HG03039 (cell line): ENCODE measurements around the gene ETV3L.
"Not testable (repeated sequence)": the region's sequence is repeated elsewhere in the genome, so short reads cannot be mapped to it uniquely, and the experiment has no call there.

Source experiments
- ATAC-seq: cut with Tn5 transposase; IDR thresholded peaks from one replicate; pipeline ENCODE4 v1.9.1; 2021; ENCODE audit warnings: mild to moderate bottlenecking, moderate library complexity; ENCODE audit not compliant: unreplicated experiment

ETV3L gene

DNA sequence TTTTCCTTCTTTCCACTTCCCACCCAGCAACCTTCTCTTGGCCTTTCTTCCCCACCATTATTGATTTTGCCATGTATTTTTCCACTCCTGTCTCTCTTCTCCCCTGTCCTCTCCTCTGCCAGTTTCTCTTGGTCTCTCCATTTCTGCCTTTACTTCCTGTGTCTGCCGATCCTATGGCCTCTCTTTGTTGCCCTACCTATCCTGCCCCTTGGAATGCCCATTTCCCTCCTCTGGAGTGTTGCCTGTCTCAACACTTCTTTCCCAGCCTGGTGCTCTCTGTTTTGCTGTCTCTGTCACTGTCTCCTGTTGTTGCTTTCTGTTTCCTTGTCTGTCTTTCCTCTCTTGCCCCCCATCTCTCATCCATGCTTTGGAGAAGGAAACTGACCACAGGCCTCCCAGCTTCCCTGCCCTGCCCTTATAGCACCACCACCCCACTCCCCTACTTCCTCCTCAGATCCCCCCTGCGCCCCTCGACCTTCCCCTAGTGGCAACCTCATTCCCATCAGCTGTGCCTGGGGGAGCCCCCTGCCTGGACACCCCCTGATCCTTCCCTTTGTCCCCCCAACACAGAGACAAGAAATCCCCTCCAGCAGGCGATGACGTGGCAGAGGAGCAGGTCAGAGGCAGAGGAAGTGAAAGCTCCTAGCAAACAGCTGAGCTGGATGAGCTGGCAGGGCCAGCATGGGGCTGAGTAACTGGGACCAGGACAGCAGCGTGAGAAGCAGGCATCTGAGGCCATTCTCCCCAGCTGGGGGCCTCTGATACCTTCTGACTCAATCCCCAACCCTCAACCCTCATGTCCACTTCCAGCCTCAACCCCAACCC lies 6.6 kb upstream of the ETV3L start:
- peak; percentile 72 for ATAC-seq

DNA sequence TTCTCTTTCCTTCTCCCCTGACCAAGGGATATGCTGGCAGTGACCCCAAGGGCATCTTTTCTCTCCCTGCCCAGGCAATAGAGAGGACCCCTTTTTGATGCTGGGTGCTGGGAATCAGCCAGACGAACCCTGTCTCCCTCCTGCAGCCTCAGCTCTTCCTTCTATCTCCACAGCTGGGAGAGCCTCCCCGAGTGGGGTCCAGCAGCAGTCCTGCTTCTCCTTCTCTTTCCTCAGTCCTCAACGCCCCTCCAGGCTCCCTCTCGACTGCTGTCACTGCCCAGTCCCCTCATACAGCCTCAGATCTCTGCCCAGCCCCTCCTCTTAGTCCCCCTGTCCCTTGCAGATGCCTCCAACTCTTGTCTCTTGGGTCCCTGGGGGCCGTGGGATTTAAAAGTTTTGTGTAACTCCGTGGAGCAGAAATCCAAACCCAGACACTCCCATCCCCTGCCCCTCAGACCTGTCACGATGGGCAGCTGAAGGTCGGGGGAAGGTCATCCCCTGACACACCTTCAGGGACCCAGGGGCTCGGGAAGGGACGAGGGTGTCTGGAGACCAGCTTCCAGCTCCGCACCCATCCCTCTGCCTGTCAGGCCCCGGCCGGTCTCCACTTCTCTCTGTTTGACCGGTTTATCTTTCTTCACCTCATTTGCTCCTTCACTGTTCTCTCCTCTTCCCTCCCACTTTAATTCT lies 5.8 kb upstream of the ETV3L start:
- no peak for ATAC-seq

DNA sequence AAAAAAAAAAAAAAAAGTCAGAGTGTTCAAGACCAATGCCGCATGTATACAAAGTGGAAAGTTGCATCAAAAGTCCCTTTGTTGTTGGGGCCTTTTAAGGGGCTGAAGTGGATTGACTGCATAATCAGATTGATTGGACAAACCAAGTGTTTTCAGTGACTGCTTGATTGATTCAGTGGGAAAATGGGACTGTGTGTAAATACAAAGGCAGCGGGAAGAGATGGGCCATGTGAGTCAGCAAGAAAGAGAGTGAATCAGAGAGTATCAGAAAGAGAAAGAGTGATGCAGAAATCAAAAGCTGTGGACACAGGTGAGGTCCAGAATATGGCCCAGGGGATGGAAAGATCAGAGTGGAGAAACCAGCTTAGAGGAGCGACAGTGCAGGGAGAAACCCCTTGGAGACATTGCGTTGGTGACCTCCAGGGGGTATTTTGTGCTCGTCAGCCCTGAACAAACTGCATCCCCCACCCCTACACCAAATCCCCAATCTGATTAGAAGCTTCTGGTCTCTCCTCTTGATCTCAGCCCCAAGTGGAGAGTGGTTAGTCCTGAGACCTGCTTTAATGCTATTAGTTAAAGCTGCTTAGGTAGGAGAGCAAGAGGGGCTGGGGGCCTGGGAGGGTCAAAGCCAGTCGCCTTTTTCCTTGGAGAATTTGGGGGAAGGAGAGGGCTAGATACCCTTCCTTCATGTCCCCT lies 5.1 kb upstream of the ETV3L start:
- no peak for ATAC-seq

DNA sequence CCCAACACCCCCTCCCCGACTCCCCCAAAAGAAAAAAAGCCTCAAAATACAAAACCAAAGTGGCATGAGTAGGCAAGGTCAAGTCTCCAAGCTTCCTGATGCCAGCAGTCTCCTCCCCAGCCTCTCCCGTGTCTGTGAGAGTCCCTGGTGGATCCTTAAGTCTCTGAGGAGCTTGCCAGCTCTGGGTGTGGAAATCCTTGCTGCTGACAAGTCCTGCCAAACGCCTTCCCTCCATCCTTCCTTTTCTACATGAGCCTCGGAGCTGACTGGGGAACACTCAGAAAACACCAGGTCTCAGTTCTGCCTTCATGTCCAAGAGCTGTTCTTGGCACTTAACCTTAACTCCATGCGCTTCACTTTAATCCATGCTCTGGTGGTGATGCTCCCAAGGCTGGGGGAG lies 3.7 kb upstream of the ETV3L start:
- ATAC-seq = no peak

DNA sequence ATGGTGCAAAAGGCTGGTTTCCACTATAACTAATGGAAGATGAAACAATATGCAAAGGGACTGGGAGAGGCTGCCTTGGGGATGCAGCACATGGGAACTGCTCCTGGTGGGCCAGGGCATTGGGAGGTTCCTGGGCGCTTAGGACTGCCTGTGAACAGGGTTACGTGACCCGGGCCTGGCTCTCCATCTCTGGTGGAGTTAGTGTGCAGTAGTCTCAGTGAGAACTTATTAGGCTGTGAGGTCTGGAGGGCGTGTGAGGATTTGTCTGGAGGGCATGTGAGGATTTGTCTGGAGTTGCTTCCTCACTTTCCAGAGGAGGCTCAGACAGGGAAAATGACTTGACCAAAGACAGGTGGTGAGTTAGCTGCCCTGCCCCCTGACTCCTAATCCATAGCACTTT lies 1.5 kb upstream of the ETV3L start:
- no peak for ATAC-seq

DNA sequence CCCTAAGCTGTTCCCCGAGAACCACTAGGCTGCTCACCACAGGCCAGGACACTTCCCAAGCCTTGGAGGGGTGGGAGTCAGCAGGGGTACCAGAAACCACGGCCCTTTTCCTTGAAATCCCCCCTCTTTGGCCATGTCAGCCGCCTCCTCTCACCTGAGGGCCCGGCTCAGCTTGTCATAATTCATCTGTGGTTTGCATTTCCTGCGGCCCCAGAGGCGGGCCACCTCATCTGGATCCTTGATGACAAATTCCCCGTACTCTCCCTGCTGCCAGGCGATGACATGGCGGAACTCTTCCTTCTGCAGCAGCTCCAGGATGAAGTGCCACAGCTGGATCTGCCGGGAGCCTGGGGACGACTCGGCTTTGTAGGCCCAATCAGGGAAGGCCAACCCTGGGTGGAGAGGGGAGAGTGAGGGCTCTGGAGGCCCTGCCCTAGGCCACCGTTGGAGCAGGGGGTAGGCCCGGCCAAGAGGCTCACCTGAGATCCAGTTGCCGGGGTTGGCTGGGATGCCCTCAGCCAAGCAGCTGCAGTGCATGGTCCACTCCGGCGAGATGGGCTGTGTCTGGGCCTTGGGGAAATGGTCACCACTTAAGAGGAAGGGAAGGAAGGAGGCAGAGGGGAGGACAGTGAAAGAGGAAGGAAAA lies 498 bp downstream of the ETV3L start:
- ATAC-seq = not testable (repeated sequence)

DNA sequence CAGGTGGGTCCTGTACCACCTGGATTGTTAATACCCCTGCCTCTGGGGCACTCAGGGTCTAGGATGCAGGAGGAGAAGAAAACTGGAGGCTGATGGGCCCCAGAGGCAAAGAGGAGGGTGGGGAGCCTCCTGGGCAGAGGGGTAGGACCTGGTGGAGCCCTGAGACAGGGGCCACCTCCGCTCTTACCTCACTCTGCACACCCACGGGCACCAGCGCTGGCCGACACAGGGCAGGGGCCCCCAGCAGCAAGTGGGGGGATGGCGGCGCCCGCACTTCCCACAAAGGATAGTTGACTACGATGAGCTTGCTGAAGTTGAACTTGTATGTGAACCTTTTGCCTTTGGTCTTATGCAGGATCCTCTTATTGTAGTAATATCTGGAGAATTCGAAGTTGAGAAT lies 1.1 kb downstream of the ETV3L start:
- ATAC-seq = no peak

DNA sequence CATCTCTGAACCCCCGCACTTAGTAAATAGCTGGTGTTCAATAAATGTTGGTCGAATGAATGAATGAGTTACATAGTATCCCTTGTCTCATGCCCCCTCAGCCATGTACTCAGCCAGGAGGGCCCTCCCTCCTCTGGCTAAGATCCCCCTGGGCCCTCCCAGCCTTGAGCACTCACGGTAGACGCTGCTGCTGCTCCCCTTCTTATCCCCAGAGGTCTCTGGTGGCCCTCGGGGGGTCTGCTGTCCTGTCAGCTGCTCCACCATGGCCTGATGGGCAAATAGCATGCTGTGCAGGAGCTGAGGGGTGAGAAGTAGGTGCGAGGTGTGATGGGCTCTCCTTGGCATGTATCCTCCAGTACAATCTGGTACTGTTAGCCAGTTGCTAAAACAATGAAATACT lies 1.9 kb downstream of the ETV3L start:
- ATAC-seq = no peak

DNA sequence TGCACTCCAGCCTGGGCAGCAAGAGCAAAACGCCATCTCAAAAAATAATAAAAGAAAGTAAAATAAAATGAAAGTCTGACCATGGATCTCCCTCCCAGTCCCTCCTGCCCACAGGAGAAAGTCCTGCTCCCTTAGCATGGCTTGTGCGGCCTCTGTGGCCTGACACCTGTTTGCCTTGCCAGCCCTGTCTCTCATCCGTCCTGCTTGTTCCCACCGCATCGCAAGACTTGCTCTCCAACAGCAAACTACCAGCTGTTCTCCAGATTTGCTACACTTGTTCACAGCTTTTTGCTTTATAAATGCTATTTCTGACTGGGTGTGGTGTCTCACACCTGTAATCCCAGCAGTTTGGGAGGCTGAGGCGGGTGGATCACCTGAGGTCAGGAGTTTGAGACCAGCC lies 2.7 kb downstream of the ETV3L start:
- ATAC-seq = no peak

DNA sequence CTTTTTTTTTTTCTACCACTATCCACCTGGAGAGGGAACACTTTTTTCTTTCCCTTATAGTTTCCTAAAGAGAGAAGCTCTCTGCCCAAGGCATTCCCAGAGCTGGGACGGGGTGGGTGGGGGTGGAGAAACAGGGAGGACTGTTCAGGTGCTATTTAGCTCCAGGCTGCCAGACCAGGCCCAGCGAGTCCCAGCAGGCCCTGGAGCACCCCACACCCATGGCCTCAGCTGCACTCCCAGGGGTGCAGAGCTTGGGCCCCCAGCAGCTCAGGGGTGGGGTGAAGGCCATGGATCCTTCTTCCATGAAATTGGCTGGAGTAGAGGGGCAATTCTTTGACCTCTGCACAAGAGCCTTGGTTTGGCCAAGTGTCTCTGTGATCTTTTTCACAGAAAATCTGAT lies 4.1 kb downstream of the ETV3L start:
- ATAC-seq = no peak

DNA sequence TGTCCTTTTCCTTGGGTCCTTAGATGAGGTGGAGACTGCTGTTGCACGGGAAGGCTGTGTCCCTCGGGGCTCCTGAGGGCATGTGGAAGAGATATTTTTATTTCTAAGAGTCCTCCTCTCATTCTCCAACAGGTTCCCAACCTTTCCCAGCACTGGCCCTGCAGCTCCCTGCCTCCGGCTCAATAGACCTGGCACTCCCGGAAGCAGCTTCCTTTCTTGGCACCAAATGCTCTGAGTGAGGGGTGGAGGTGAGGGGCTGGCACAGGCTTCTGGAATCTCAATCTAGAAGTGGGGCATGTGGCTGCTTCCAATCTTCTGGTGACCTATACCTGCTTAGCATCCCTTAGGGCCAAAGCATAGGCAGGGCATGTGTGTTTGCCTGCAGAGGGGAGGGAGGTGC lies 4.5 kb downstream of the ETV3L start:
- ATAC-seq = no peak

DNA sequence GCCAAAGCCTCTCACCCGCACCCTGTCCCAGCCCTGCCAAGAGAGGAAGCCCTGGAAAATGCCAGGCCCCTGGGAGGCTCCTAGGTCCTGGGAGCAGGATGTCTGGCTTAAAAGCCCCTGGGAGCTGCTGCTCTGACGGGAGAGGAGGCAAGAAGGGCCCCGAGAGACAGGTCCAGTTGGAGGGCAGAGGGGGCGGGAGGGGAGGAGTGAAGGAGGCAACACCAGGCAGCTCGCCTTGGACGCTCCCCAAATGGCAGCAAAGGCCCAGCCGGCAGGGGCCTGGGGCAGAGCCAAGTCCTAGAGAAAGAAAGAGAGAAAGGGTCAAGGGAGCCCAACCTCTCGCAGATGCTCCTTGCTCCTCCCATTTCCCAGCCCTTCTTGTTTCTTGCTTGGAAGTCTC lies 6.8 kb downstream of the ETV3L start:
- ATAC-seq = no peak

DNA sequence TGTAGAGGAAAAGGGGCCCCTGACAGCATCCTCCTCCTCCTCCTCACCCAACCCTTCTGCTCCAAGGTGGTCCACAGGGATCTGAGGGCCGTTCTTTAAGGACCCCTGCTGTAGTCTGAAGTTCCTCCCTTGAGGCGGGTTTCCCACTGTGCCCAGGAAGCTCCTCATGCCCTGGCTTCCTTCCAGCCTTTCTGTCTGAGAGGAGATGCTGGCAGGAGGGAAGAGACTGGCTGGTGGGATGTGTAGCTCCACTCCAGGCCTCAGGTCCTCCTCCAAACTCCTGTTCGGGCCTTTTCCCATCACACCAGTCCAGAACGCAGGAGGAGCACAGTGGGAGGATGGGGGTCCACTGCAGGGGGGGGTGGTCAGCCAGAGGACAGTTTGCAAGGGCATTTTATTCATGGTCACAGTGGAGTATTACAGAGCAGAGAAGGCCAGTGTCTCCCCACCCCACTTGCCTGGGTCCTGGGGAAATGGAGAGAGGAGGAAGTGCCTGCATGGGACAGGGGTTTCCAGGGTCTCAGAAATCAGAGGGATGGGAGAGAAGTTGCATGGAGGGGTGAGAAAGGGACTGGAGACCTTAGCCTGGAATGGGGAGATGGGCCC lies 7.8 kb downstream of the ETV3L start:
- no peak for ATAC-seq

DNA sequence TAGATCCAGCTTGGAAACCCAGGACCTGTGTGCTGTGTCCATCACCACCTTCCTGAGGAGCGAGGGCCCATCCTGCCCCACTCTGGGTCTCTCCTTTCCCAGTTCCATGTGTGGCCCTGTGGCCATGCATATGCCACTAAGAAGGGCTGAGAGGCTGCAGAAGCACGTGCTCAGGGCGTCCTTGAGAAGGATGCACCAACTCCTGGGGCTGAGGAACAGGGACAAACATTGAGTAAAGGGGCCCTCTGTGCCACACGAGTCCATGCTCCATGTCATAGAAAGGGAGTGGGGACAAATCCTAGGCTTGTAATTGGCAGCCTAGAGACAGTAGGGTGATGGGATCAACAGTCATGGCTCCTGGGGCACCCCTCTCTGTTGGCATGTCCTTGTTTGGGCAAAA lies 8.4 kb downstream of the ETV3L start:
- ATAC-seq = no peak

DNA sequence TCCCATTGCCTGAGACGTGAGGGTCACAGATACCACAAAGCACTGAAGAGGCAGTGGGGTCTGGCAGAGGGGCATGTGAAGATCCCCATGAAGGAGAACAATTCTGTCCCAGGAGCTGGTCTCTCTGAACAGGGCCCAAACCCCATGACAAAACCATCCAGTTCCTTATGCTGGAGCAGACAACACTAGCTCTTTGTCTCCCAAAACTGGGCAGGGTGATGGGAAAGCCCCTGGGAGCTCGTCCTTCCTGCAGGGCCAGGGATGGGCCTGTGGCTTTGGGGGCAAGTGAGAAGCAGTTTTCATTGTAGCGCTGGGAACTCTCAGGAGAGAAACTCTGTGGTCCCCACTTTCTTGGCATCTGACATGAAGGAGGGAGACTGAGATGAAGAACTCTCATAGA lies 8.8 kb downstream of the ETV3L start:
- no peak for ATAC-seq

DNA sequence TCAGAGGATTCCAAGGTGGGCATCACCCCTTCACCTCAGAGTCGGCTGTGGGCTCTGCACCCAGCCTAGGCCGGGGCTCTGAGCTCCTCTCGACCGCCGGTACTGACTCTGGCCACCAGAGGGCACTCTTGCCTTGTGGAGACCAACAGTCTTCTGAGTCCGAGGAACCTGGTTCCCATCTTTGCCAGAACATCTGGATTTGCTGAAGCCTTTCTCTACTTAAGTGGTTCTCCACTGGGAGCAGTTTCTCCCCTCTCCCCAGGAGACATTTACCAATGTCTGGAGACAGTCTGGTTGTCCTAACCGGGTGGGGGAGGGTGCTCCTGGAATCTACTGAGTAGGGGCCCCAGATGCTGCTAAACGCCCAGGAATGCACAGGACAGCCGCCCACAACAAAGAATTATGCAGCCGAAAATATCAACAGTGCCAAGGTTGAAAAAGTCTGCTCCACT lies 9.4 kb downstream of the ETV3L start:
- no peak for ATAC-seq

DNA sequence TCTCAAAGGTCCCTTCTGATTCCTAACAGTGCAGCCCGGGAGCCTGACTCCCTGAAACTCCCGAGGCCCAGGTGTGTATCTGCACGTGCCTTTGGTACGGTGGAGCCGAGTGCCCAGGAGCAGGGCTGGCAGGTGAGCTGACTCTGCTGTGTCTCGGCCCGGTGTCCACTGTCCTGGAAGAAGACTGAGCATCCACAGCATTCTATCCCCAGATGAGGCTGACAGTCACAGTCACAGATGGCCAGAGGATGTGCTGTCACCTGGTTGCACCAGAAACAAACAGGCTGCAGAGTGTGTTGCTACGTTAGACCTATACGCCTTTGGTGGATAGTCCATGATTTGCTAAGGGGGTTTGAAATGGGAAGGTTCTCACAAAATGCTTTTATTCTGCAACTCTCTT lies 9.8 kb downstream of the ETV3L start:
- no peak for ATAC-seq

DNA sequence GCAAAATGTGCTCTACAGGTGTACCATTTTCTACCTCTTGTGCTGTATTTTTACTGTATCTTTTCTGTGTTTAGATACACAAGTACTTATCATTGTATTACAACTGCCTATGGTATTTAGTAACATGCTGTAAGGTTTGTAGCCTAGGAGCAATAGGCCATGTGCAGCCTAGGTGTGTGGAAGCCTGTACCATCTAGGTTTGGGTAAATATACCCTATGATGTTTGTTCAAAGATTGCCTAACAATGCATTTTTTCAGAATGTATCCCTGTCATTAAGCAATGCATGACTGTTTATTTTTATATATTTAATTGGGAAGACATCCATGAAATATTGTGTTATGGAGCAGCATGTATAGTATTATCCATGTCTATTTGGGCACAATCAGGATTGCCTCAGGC lies 11.0 kb downstream of the ETV3L start:
- no peak for ATAC-seq

DNA sequence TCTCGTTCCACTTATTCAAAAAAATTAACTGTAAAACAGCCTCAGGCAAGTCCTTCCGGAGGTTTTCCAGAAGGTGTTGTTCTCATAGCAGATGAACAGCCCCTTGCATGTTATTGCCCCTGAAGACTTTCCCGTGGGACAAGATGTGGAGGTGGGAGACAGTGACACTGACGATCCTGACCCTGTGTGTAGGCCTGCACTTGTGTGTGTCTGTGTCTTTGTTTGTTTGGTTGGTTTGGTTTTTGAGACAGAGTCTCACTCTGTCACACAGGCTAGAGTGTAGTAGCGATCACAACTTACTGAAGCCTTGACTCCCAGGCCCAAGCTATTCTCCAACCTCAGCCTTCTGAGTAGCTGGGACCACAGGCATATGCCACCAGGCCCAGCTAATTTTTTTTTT lies 12.6 kb downstream of the ETV3L start:
- ATAC-seq = no peak

DNA sequence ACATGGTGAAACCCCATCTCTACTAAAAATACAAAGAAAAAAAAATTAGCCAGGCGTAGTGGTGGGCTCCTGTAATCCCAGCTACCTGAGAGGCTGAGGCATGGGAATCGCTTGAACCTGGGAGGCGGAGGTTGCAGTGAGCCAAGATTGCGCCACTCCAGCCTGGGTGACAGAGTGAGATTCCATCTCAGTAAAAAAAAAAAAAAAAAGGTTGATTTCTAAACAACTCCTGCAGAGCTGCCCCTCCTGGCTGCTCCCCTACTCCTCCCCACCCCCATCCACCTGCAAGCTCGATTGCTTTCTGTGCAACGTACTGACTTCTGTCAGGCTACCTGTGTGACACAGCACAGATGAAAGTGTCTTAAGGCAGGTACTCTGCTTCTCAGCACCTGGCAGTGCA lies 13.3 kb downstream of the ETV3L start:
- ATAC-seq = no peak

DNA sequence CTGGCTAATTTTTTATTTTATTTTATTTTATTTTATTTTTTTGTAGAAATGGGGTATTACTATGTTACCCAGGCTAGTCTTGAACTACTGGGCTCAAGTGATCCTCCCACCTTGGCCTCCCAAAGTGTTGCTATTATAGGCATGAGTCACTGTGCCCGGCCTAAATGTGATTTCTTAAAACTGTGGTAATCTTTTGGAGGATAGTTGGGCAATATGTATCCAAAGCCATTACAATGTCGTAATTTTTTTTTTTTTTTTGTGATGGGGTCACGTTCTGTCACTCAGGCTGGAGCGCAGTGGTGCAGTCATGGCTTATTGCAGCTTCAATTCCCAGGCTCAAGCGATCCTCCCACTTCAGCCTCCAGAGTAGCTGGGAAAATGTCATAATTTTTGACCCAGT lies 14.2 kb downstream of the ETV3L start:
- no peak for ATAC-seq
